ENCODE measurements around the gene ARAP1. TPM values are rescaled to one million over a fixed set of nuclear protein-coding genes. Genes with fewer than 3 reads are reported as not detected.

ARAP1 gene
- total RNA-seq, 1 donor from 2014 or later = 20.5 TPM

DNA sequence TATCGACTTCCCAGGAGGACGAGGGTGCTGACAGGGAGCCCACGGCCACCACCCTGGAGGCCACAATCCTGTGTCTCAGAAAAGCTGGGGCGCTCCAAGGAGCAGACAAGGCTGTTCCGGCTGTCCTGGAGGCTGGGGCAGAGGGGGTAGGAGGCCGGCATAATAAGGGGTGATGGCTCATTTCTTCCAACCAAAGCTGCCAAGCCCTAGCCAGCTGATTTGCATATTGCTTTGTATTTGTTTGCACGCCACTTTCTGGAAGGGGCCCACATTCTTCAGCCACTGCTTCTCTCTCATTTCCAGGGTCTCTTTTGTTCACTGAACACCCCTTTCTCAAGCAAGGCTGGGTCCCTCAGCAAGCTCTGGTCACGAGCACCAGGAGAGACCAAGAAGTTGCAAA is 82.7 kb downstream of the ARAP1 start:
- peaks cover 9% of the 10 kb centered on the region for H3K27me3 Mint-ChIP-seq (ENCODE audit: unreplicated experiment)
- peaks cover 7% of the 10 kb centered on the region for H3K9me3 Mint-ChIP-seq (ENCODE audit: unreplicated experiment)

DNA sequence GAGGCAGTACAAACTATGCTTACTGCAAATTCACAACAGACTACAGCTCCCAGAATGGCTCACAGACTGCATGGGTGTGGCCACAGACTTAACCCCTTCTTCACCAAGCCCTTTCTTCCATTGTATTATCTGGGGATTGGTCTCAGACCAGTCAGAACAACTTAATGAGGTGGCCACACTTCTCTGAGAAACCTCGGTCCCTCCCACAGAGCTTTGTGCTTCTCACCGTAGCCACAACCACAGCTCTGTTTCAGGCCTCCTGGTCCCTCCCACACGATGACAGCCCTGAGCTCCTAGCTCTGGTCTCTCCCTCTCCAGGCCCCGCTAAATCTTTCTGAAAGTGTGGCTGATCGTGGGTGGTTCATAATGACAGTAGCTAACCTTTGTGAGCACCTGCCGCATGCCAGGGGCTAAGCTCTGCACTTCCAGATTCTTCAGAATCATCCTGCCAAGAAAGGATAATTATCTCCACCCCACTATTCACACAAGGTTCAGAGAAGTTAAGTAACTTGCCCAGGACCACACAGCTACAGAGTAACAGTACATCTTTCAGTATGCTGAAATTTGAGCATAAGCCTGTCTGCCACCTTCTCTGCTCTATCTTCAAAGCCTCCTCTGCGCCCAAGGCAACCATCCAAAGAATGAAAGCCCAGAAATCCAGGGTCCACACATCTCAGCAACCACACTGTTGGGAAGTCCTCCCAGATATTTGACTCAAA is 83.4 kb downstream of the ARAP1 start:
- TF ChIP-seq, protein P1, sequence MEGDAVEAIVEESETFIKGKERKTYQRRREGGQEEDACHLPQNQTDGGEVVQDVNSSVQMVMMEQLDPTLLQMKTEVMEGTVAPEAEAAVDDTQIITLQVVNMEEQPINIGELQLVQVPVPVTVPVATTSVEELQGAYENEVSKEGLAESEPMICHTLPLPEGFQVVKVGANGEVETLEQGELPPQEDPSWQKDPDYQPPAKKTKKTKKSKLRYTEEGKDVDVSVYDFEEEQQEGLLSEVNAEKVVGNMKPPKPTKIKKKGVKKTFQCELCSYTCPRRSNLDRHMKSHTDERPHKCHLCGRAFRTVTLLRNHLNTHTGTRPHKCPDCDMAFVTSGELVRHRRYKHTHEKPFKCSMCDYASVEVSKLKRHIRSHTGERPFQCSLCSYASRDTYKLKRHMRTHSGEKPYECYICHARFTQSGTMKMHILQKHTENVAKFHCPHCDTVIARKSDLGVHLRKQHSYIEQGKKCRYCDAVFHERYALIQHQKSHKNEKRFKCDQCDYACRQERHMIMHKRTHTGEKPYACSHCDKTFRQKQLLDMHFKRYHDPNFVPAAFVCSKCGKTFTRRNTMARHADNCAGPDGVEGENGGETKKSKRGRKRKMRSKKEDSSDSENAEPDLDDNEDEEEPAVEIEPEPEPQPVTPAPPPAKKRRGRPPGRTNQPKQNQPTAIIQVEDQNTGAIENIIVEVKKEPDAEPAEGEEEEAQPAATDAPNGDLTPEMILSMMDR (IDR thresholded peaks at IDR 0.05; ENCODE audit: partially characterized antibody, unreplicated experiment) = no peak
- Mint-ChIP-seq H3K4me1 (ENCODE audit: low read depth, unreplicated experiment) (peaks cover 23% of the 10 kb centered on the region), H3K27ac (ENCODE audit: unreplicated experiment) (no peak overlapping the region), H3K4me3 (ENCODE audit: unreplicated experiment) (no peak overlapping the region), H3K36me3 (ENCODE audit: unreplicated experiment) (no peaks in the 10 kb centered on the region), H3K27me3 (ENCODE audit: unreplicated experiment) (peaks cover 9% of the 10 kb centered on the region), H3K9me3 (ENCODE audit: unreplicated experiment) (peaks cover 7% of the 10 kb centered on the region)
- DNase-seq = no peak

More for the DNA sequence above, 82.7 kb downstream of the ARAP1 start:
- Mint-ChIP-seq H3K36me3 (ENCODE audit: unreplicated experiment) (no peaks in the 10 kb centered on the region), H3K4me3 (ENCODE audit: unreplicated experiment) (no peak overlapping the region), H3K27ac (ENCODE audit: unreplicated experiment) (no peak overlapping the region), H3K4me1 (ENCODE audit: low read depth, unreplicated experiment) (peaks cover 25% of the 10 kb centered on the region)
- TF ChIP-seq, protein P1 (IDR thresholded peaks at IDR 0.05; ENCODE audit: partially characterized antibody, unreplicated experiment) = no peak
- DNase-seq = no peak

- TF ChIP-seq, protein P1 (IDR thresholded peaks at IDR 0.05; ENCODE audit: partially characterized antibody, unreplicated experiment) = no peak
- DNase-seq = no peak
- Mint-ChIP-seq H3K27me3 (ENCODE audit: unreplicated experiment) (peaks cover 9% of the 10 kb centered on the region), H3K27ac (ENCODE audit: unreplicated experiment) (no peak overlapping the region), H3K4me3 (ENCODE audit: unreplicated experiment) (no peak overlapping the region), H3K36me3 (ENCODE audit: unreplicated experiment) (no peaks in the 10 kb centered on the region), H3K4me1 (ENCODE audit: low read depth, unreplicated experiment) (peaks cover 16% of the 10 kb centered on the region), H3K9me3 (ENCODE audit: unreplicated experiment) (peaks cover 5% of the 10 kb centered on the region)
Observed at GRCh38 chr11:72665911-72666472, 86.2 kb downstream of the ARAP1 start.

- H3K27me3 Mint-ChIP-seq (ENCODE audit: unreplicated experiment) = peaks cover 9% of the 10 kb centered on the region
- H3K4me3 Mint-ChIP-seq (ENCODE audit: unreplicated experiment) = peak overlapping the region; percentile 0
- H3K27ac Mint-ChIP-seq (ENCODE audit: unreplicated experiment) = no peak overlapping the region
- TF ChIP-seq, protein P1 (IDR thresholded peaks at IDR 0.05; ENCODE audit: partially characterized antibody, unreplicated experiment) = no peak
- no peaks in the 10 kb centered on the region for H3K36me3 Mint-ChIP-seq (ENCODE audit: unreplicated experiment)
- DNase-seq = no peak
- H3K4me1 Mint-ChIP-seq (ENCODE audit: low read depth, unreplicated experiment) = peaks cover 11% of the 10 kb centered on the region
- peaks cover 7% of the 10 kb centered on the region for H3K9me3 Mint-ChIP-seq (ENCODE audit: unreplicated experiment)
Observed at GRCh38 chr11:72662036-72662435, 90.2 kb downstream of the ARAP1 start.

DNA sequence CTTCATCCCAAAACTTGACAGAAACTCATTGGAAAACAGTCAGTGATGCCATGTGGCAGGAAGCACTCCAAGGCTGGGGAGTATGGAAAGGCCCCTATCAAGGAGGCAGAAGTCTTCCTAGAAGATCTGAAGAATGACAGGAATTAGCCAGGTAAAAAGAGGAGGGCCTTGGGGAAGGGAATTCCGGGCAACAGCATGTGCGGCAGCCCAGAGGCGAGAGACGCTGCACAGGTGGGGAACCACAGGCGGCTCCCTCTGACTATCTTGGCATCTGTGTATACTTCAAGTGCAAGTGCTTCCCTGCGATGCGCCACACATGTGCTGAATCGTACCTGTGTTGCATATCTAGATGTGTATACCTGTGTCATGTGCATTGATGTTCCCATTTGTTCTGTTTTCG is 90.7 kb downstream of the ARAP1 start:
- peak overlapping the region; percentile 0 for H3K4me3 Mint-ChIP-seq (ENCODE audit: unreplicated experiment)
- no peaks in the 10 kb centered on the region for H3K36me3 Mint-ChIP-seq (ENCODE audit: unreplicated experiment)
- H3K9me3 Mint-ChIP-seq (ENCODE audit: unreplicated experiment) = peaks cover 7% of the 10 kb centered on the region
- H3K27ac Mint-ChIP-seq (ENCODE audit: unreplicated experiment) = no peak overlapping the region
- TF ChIP-seq, protein P1 (IDR thresholded peaks at IDR 0.05; ENCODE audit: partially characterized antibody, unreplicated experiment) = no peak
- H3K4me1 Mint-ChIP-seq (ENCODE audit: low read depth, unreplicated experiment) = peaks cover 16% of the 10 kb centered on the region
- no peak for DNase-seq
- peaks cover 11% of the 10 kb centered on the region for H3K27me3 Mint-ChIP-seq (ENCODE audit: unreplicated experiment)

All from glutamatergic neuron (in vitro differentiated cells).